Ishikawa (cell line): Measurements from ENCODE around the gene INO80E.

ENCODE experiments used
- CEBPB ChIP-seq: IDR thresholded peaks from 2 replicates; pipeline ENCODE4 v1.6.1; 2012
- CREB1 ChIP-seq: IDR thresholded peaks from 2 replicates; pipeline ENCODE4 v1.6.1; 2012; ENCODE audit warnings: low read depth
- EGR1 ChIP-seq: IDR thresholded peaks from 2 replicates; pipeline ENCODE4 v1.6.1; 2012
- EP300 ChIP-seq: IDR thresholded peaks from 2 replicates; pipeline ENCODE4 v1.6.1; 2012; ENCODE audit warnings: borderline replicate concordance
- FOXM1 ChIP-seq: IDR thresholded peaks from 2 replicates; pipeline ENCODE4 v1.6.1; 2012; ENCODE audit warnings: low read depth, borderline replicate concordance
- MAX ChIP-seq: IDR thresholded peaks from 2 replicates; pipeline ENCODE4 v1.6.1; 2012
- NFIC ChIP-seq: IDR thresholded peaks from 2 replicates; pipeline ENCODE4 v1.6.1; 2012
- RAD21 ChIP-seq: IDR thresholded peaks from 2 replicates; pipeline ENCODE4 v1.6.1; 2012; ENCODE audit warnings: low read depth
- REST ChIP-seq: IDR thresholded peaks from 2 replicates; pipeline ENCODE4 v1.6.1; 2012; ENCODE audit warnings: low read depth, mild to moderate bottlenecking
- TAF1 ChIP-seq: IDR thresholded peaks from 2 replicates; pipeline ENCODE4 v1.6.1; 2012; ENCODE audit warnings: low read depth, mild to moderate bottlenecking
- TCF12 ChIP-seq: IDR thresholded peaks from 2 replicates; pipeline ENCODE4 v1.6.1; 2012; ENCODE audit warnings: low read depth
- TEAD4 ChIP-seq: IDR thresholded peaks from 2 replicates; pipeline ENCODE4 v1.6.1; 2012
- USF1 ChIP-seq: IDR thresholded peaks from 2 replicates; pipeline ENCODE4 v1.6.1; 2012
- YY1 ChIP-seq: IDR thresholded peaks from 2 replicates; pipeline ENCODE4 v1.6.1; 2012; ENCODE audit warnings: low read depth
- ZBTB7A ChIP-seq: IDR thresholded peaks from 2 replicates; pipeline ENCODE4 v1.6.1; 2012; ENCODE audit warnings: low read depth

Gene INO80E

GRCh38 chr16:29958756-29959155 is 37.3 kb upstream of the INO80E start:
- TF ChIP-seq CREB1, result no peak
- TF ChIP-seq CEBPB, result no peak
- TF ChIP-seq TEAD4, result no peak
- TF ChIP-seq TCF12, result no peak
- TF ChIP-seq TAF1, result no peak
- no peak for TF ChIP-seq REST
- TF ChIP-seq YY1, result no peak
- TF ChIP-seq MAX, result no peak
- TF ChIP-seq EP300, result no peak
- no peak for TF ChIP-seq EGR1
- TF ChIP-seq FOXM1, result no peak
- no peak for TF ChIP-seq RAD21
- TF ChIP-seq ZBTB7A, result no peak
- TF ChIP-seq USF1, result no peak
- TF ChIP-seq NFIC, result no peak

GRCh38 chr16:29959293-29959692 is 36.7 kb upstream of the INO80E start:
- TF ChIP-seq CREB1, result no peak
- TF ChIP-seq REST, result no peak
- TF ChIP-seq EGR1, result no peak
- no peak for TF ChIP-seq TCF12
- TF ChIP-seq FOXM1, result no peak
- no peak for TF ChIP-seq NFIC
- no peak for TF ChIP-seq MAX
- TF ChIP-seq EP300, result no peak
- no peak for TF ChIP-seq TAF1
- TF ChIP-seq USF1, result no peak
- TF ChIP-seq TEAD4, result no peak

- TF ChIP-seq NFIC (no peak), FOXM1 (no peak), YY1 (no peak), CREB1 (no peak), USF1 (no peak), TEAD4 (no peak), MAX (no peak), TAF1 (no peak), TCF12 (no peak), RAD21 (no peak), EP300 (no peak), ZBTB7A (no peak), EGR1 (no peak), CEBPB (no peak)
Observed at GRCh38 chr16:29961127-29961478, 34.9 kb upstream of the INO80E start.

GRCh38 chr16:29961479-29962343 is 34.3 kb upstream of the INO80E start, which contains the start of gene TMEM219:
Gene TMEM219 (plus strand): TSS chr16:29962079. CDS start chr16:29963144, 1,065 bp downstream.
- TF ChIP-seq YY1 (peak; percentile 43), NFIC (no peak), TCF12 (no peak), CEBPB (no peak), CREB1 (peak; percentile 40; the same call in 1 of the 2 replicates), ZBTB7A (peak; percentile 88), EP300 (0 out of 2 replicates have a peak, but pooled peaks have one; percentile 14), TAF1 (peak; percentile 51), REST (no peak), FOXM1 (no peak), MAX (peak; percentile 76), EGR1 (peak; percentile 56), RAD21 (no peak; the same call in 1 of the 2 replicates)
